IPS-15b (cell line): Measurements from ENCODE around the gene RIBC1.
A peak's percentile ranks its signal among the peaks of the same experiment; 100 is the strongest.

ENCODE experiments used
- H3K27me3 ChIP-seq: one replicate; pipeline ENCODE4 v1.6.1; 2013; ENCODE audit warnings: low read length; ENCODE audit not compliant: control insufficient read depth, insufficient read depth
- H3K36me3 ChIP-seq: one replicate; pipeline ENCODE4 v1.6.1; 2013; ENCODE audit warnings: low read length; ENCODE audit not compliant: control insufficient read depth, insufficient read depth
- H3K4me1 ChIP-seq: one replicate; pipeline ENCODE4 v1.6.1; 2013; ENCODE audit warnings: mild to moderate bottlenecking, low read length; ENCODE audit not compliant: control insufficient read depth, insufficient read depth
- H3K4me3 ChIP-seq: one replicate; pipeline ENCODE4 v1.5.1; 2013; ENCODE audit warnings: low read depth, low read length
- H3K9ac ChIP-seq: one replicate; pipeline ENCODE4 v1.6.1; 2013; ENCODE audit warnings: low read depth, mild to moderate bottlenecking, low read length
- H3K9me3 ChIP-seq: one replicate; pipeline ENCODE4 v1.6.1; 2013; ENCODE audit warnings: mild to moderate bottlenecking, low read length; ENCODE audit not compliant: control insufficient read depth, insufficient read depth

RIBC1 gene

GRCh38 chrX:53438174-53438831 is 15.6 kb downstream of the RIBC1 start:
- peaks cover 17% of the 10 kb centered on the region for H3K27me3 ChIP-seq
- peaks cover 5% of the 10 kb centered on the region for H3K4me1 ChIP-seq
- H3K4me3 ChIP-seq = no peak overlapping the region
- no peaks in the 10 kb centered on the region for H3K36me3 ChIP-seq
- H3K9me3 ChIP-seq = no peaks in the 10 kb centered on the region
- no peak overlapping the region for H3K9ac ChIP-seq

- Histone ChIP-seq H3K36me3 (no peaks in the 10 kb centered on the region), H3K9ac (no peak overlapping the region), H3K9me3 (no peaks in the 10 kb centered on the region), H3K4me3 (no peak overlapping the region), H3K27me3 (peaks cover 17% of the 10 kb centered on the region), H3K4me1 (peaks cover 5% of the 10 kb centered on the region)
These were observed 16.2 kb downstream of the RIBC1 start for GRCh38 chrX:53438832-53439230.

GRCh38 chrX:53440101-53440500 is 17.4 kb downstream of the RIBC1 start:
- no peak overlapping the region for H3K9ac ChIP-seq
- H3K4me1 ChIP-seq = no peaks in the 10 kb centered on the region
- H3K9me3 ChIP-seq = no peaks in the 10 kb centered on the region
- no peaks in the 10 kb centered on the region for H3K36me3 ChIP-seq
- H3K27me3 ChIP-seq = peaks cover 17% of the 10 kb centered on the region
- peak overlapping the region; percentile 53 for H3K4me3 ChIP-seq

GRCh38 chrX:53440621-53441517 is 18.2 kb downstream of the RIBC1 start:
- Histone ChIP-seq H3K4me1 (no peaks in the 10 kb centered on the region), H3K9me3 (no peaks in the 10 kb centered on the region), H3K4me3 (peak overlapping the region; percentile 53), H3K9ac (no peak overlapping the region), H3K27me3 (peaks cover 17% of the 10 kb centered on the region), H3K36me3 (no peaks in the 10 kb centered on the region)

GRCh38 chrX:53441531-53442321 is 19.1 kb downstream of the RIBC1 start:
- H3K9me3 ChIP-seq = no peaks in the 10 kb centered on the region
- peak overlapping the region; percentile 53 for H3K4me3 ChIP-seq
- H3K9ac ChIP-seq = no peak overlapping the region
- H3K27me3 ChIP-seq = peaks cover 17% of the 10 kb centered on the region
- no peaks in the 10 kb centered on the region for H3K4me1 ChIP-seq
- no peaks in the 10 kb centered on the region for H3K36me3 ChIP-seq

GRCh38 chrX:53442322-53442631 is 19.6 kb downstream of the RIBC1 start:
- Histone ChIP-seq H3K27me3 (peaks cover 17% of the 10 kb centered on the region), H3K4me3 (peak overlapping the region; percentile 53), H3K9me3 (no peaks in the 10 kb centered on the region), H3K9ac (no peak overlapping the region), H3K4me1 (no peaks in the 10 kb centered on the region), H3K36me3 (no peaks in the 10 kb centered on the region)

- H3K9ac ChIP-seq = no peak overlapping the region
- no peaks in the 10 kb centered on the region for H3K9me3 ChIP-seq
- H3K27me3 ChIP-seq = peaks cover 3% of the 10 kb centered on the region
- H3K4me3 ChIP-seq = no peak overlapping the region
- no peaks in the 10 kb centered on the region for H3K4me1 ChIP-seq
- no peaks in the 10 kb centered on the region for H3K36me3 ChIP-seq
These were observed 23.3 kb downstream of the RIBC1 start for GRCh38 chrX:53445977-53446376.

- Histone ChIP-seq H3K4me3 (no peak overlapping the region), H3K36me3 (no peaks in the 10 kb centered on the region), H3K27me3 (no peaks in the 10 kb centered on the region), H3K9ac (no peak overlapping the region), H3K9me3 (no peaks in the 10 kb centered on the region), H3K4me1 (no peaks in the 10 kb centered on the region)
These were observed 24.8 kb downstream of the RIBC1 start for GRCh38 chrX:53447441-53447840.

GRCh38 chrX:53449632-53450031 is 27.0 kb downstream of the RIBC1 start:
- no peaks in the 10 kb centered on the region for H3K27me3 ChIP-seq
- H3K9ac ChIP-seq = no peak overlapping the region
- no peak overlapping the region for H3K4me3 ChIP-seq
- no peaks in the 10 kb centered on the region for H3K9me3 ChIP-seq
- H3K36me3 ChIP-seq = no peaks in the 10 kb centered on the region
- H3K4me1 ChIP-seq = no peaks in the 10 kb centered on the region

GRCh38 chrX:53452812-53453211 is 30.1 kb downstream of the RIBC1 start:
- H3K4me1 ChIP-seq = no peaks in the 10 kb centered on the region
- no peak overlapping the region for H3K9ac ChIP-seq
- no peaks in the 10 kb centered on the region for H3K9me3 ChIP-seq
- H3K36me3 ChIP-seq = no peaks in the 10 kb centered on the region
- no peaks in the 10 kb centered on the region for H3K27me3 ChIP-seq
- no peak overlapping the region for H3K4me3 ChIP-seq

GRCh38 chrX:53456254-53456653 is 33.6 kb downstream of the RIBC1 start:
- Histone ChIP-seq H3K36me3 (no peaks in the 10 kb centered on the region), H3K4me1 (no peaks in the 10 kb centered on the region), H3K9ac (no peak overlapping the region), H3K27me3 (no peaks in the 10 kb centered on the region), H3K4me3 (no peak overlapping the region), H3K9me3 (no peaks in the 10 kb centered on the region)
